Spleen (tissue), 11 donors: Measurements from ENCODE around the gene LGI2. TPM values are rescaled to one million over a fixed set of nuclear protein-coding genes. Genes with fewer than 3 reads are reported as not detected.

Experiments used
- DNase-seq: peaks from one replicate; pipeline ENCODE4 v3.0.0-alpha.2; 2020
- H3K27ac ChIP-seq, 8 donors: fragments of 200-600 bp; sonication (generic) in 7 of 8; 1 replicate in 4 of 8; 2 replicates in 4 of 8; pipeline versions ENCODE4 v1.5.0 to v1.8.0; 2016 to 2021; ENCODE audit warnings: inconsistent platforms in 4 of 8, mild to moderate bottlenecking in 4 of 8, moderate library complexity in 1 of 8
- H3K27me3 ChIP-seq, 7 donors: fragments of 200-600 bp; sonication (generic) in 6 of 7; replicated peaks in 1 of 7; 1 replicate in 4 of 7; 2 replicates in 3 of 7; pipeline versions ENCODE4 v1.5.0 to v1.8.0; 2016 to 2021; ENCODE audit warnings: inconsistent platforms in 3 of 7, mild to moderate bottlenecking in 1 of 7
- H3K36me3 ChIP-seq, 6 donors: fragments of 200-600 bp; sonication (generic) in 5 of 6; 1 replicate in 4 of 6; 2 replicates in 2 of 6; pipeline versions ENCODE4 v1.5.0 to v1.8.0; 2016 to 2021; ENCODE audit warnings: inconsistent platforms in 2 of 6
- H3K4me1 ChIP-seq, 6 donors: fragments of 200-600 bp; sonication (generic) in 5 of 6; 1 replicate in 3 of 6; 2 replicates in 3 of 6; pipeline versions ENCODE4 v1.5.0 to v1.8.0; 2016 to 2021; ENCODE audit warnings: inconsistent platforms in 3 of 6
- H3K4me3 ChIP-seq, 8 donors: fragments of 200-600 bp; sonication (generic) in 7 of 8; 1 replicate in 4 of 8; 2 replicates in 4 of 8; pipeline versions ENCODE4 v1.5.0 to v1.8.0; 2016 to 2021; ENCODE audit warnings: inconsistent platforms in 4 of 8, mild to moderate bottlenecking in 4 of 8, moderate library complexity in 2 of 8
- H3K9me3 ChIP-seq, 8 donors: fragments of 200-600 bp; sonication (generic) in 7 of 8; 1 replicate in 4 of 8; 2 replicates in 4 of 8; pipeline versions ENCODE4 v1.5.0 to v1.8.0; 2016 to 2021; ENCODE audit warnings: inconsistent platforms in 4 of 8
- POLR2A ChIP-seq, 3 donors: fragments of 450-650 bp; IDR thresholded peaks; one replicate each; pipeline ENCODE4 v1.5.1; 2017; ENCODE audit warnings: antibody characterized with exemption in 3 of 3, mild to moderate bottlenecking in 1 of 3
- POLR2AphosphoS5 ChIP-seq, 3 donors: sonication (generic); formaldehyde crosslinking; IDR thresholded peaks; one replicate each; pipeline ENCODE4 v1.5.1; 2017; ENCODE audit warnings: antibody characterized with exemption in 3 of 3
- WGBS, 5 donors: extraction: QIAGEN DNeasy Blood & Tissue Kit in 3 of 5; methylation state at CpG; one replicate each; pipeline versions ENCODE4 v1.1.5 to v1.1.7; 2013 to 2018; 5-methylcytosine and 5-hydroxymethylcytosine counted together
- intact Hi-C: fragments of 100-400 bp; cut with DNase I; formaldehyde crosslinking; loops from one replicate; pipeline ENCODE4 v1.15.0; 2023; ENCODE audit warnings: low total_unique reads
- polyA plus RNA-seq, 3 donors: library from polyadenylated mRNA; stranded (reverse); fragments of 200-250 nt; gene quantifications; one replicate each; pipeline ENCODE4 v1.2.1, GENCODE V29; 2013
- total RNA-seq, 7 donors: library from RNA; depleted of rRNA in 3 of 7; stranded (reverse); fragments of >200 nt in 3 of 7; fragmentation: NEBNext Ultra II Directional in 4 of 7; extraction: Animal tissue kit (Norgen Biotek cat#: 25700) in 4 of 7; gene quantifications; one replicate each; pipeline versions ENCODE4 v1.1.0 to v1.2.1, GENCODE V29; 2016 to 2021
- TF ChIP-seq, protein P1 (sequence below), 11 experiments: fragments of 200-600 bp in 7 of 11; fragments of 450-650 bp in 4 of 11; sonication (generic) in 4 of 11; IDR thresholded peaks in 8 of 11; conservative IDR thresholded peaks in 3 of 11; 1 replicate in 7 of 11; 2 replicates in 4 of 11; pipeline versions ENCODE4 v1.4.0 to v1.8.0; 2016 to 2021; ENCODE audit warnings: antibody characterized with exemption in 11 of 11, inconsistent platforms in 4 of 11, mild to moderate bottlenecking in 1 of 11
- donor health status: healthy with polysubstance abuse.
- donor health status: DM: no; HTN: no; CAD: no; lungs with moderate emphysema.
- donor health status: DM: no; HTN: no; CAD: no.
- donor health status: Bipolar disorder and iron deficiency.
- donor health status: healthy.
- donor health status: DM: no; HTN: no; CAD: no.
- donor health status: DM: yes; HTN: yes; CAD: no.

The LGI2 gene
- total and polyA plus RNA-seq, 10 donors: 0.17 to 2.7 (median 0.72) TPM

DNA sequence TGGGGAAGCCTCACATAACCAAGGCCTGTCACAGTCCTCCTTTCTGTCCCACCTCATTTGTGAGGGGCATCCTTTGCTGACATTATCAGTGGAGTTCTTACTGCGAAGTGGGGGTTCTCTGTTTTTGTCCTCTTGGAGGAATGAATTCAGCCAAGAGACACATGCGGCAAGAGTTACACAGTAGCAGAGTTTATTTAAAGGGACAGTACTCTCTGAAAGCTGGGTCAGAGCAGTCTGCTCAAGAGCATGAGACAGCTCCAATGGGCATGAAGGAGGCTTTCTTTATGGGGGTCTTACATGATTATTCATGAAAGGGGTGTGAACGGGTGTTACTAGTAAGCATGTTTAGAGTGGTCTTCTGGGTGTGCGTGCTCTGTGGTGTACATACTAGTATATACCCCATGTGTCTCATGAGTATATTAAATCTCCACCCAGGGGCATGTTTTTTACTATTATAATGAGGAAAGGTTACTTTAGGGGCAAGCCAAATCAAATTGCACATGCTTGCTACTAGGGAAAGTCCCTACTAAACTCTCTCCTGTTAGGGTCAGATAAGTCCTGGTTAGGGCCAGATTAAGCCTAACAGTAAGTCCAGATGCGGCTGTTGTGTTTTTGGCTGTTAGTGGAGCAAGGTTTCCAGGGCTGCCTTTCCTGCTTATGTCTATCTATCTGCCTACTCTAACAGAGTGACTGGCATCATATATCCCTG, 19.8 kb upstream of the LGI2 start:
- no peaks in the 10 kb centered on the region for H3K4me1 ChIP-seq
- no peak for DNase-seq
- TF ChIP-seq, protein P1, sequence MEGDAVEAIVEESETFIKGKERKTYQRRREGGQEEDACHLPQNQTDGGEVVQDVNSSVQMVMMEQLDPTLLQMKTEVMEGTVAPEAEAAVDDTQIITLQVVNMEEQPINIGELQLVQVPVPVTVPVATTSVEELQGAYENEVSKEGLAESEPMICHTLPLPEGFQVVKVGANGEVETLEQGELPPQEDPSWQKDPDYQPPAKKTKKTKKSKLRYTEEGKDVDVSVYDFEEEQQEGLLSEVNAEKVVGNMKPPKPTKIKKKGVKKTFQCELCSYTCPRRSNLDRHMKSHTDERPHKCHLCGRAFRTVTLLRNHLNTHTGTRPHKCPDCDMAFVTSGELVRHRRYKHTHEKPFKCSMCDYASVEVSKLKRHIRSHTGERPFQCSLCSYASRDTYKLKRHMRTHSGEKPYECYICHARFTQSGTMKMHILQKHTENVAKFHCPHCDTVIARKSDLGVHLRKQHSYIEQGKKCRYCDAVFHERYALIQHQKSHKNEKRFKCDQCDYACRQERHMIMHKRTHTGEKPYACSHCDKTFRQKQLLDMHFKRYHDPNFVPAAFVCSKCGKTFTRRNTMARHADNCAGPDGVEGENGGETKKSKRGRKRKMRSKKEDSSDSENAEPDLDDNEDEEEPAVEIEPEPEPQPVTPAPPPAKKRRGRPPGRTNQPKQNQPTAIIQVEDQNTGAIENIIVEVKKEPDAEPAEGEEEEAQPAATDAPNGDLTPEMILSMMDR (IDR thresholded peaks at IDR 0.05 in 8 of 11, conservative IDR thresholded peaks at IDR 0.05 in 3 of 11): no peak
- TF ChIP-seq POLR2A (IDR thresholded peaks at IDR 0.05): no peak
- no peak for TF ChIP-seq POLR2AphosphoS5 (IDR thresholded peaks at IDR 0.05)
- 88 to 94% (median 91%) methylated on average over 5 of the region's 5 CpGs for WGBS, 5 donors
- no peak overlapping the region for H3K27ac ChIP-seq
- H3K27me3 ChIP-seq: peaks cover 0 to 8% (median 0%) of the 10 kb centered on the region in 7 donors
- no peaks in the 10 kb centered on the region for H3K36me3 ChIP-seq
- H3K4me3 ChIP-seq: no peak overlapping the region
- H3K9me3 ChIP-seq: peaks cover 0 to 4% (median 0%) of the 10 kb centered on the region in 8 donors
- intact Hi-C loops: no loop called here

DNA sequence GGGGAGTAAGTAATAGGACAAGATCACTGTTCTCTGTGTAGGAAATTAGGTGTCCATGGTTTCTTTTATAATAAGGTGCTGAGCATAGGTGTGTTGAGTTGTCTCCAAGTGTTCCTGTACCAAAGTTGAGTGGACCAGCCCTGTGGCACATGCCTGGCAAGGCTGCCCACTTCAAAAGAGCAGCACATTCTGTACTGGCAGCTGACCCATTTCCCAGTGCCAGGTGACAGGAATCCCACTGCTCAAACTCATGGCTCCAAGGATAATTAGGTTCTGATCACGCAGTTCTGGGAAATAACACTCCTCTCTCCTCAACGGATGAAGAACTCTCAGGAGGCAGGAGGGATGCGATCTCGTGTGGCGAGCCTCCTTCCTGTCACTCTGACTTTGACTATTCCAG, 12.8 kb upstream of the LGI2 start:
- no peak for TF ChIP-seq POLR2A (IDR thresholded peaks at IDR 0.05)
- TF ChIP-seq, protein P1 (IDR thresholded peaks at IDR 0.05 in 8 of 11, conservative IDR thresholded peaks at IDR 0.05 in 3 of 11): no peak
- TF ChIP-seq POLR2AphosphoS5 (IDR thresholded peaks at IDR 0.05): no peak
- Histone ChIP-seq H3K27ac (no peak overlapping the region), H3K4me1 (no peaks in the 10 kb centered on the region), H3K36me3 (no peaks in the 10 kb centered on the region), H3K27me3 (peaks cover 0 to 20% (median 0%) of the 10 kb centered on the region in 7 donors), H3K9me3 (no peaks in the 10 kb centered on the region), H3K4me3 (no peak overlapping the region)
- intact Hi-C loops: no loop called here
- no peak for DNase-seq
- WGBS, 5 donors: 53 to 80% (median 62%) methylated on average over 5 of the region's 5 CpGs

DNA sequence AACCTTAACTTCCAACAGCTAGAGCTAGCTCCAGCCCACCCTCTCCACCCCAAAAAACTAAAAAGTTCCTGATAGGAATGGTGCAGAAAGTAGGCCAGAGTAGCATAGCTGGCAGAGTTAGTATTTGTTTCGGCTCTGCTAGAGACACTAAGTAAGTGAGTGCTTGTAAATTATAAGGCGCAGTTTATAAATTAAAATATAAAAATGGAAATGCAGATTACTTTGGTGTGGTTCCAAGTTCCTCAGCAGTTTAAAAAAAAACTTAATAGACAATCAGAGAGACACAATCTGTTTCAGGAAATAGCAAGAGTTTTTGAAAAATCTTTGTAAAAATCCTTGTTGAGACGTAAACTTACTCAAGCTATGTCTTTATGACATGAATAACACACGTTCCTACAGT, 2.8 kb upstream of the LGI2 start:
- no peaks in the 10 kb centered on the region for H3K36me3 ChIP-seq
- no peak overlapping the region for H3K27ac ChIP-seq
- TF ChIP-seq POLR2AphosphoS5 (IDR thresholded peaks at IDR 0.05) (no peak), POLR2A (IDR thresholded peaks at IDR 0.05) (no peak)
- TF ChIP-seq, protein P1 (IDR thresholded peaks at IDR 0.05 in 8 of 11, conservative IDR thresholded peaks at IDR 0.05 in 3 of 11): no peak
- intact Hi-C loops: no loop called here
- H3K9me3 ChIP-seq: peaks cover 0 to 5% (median 0%) of the 10 kb centered on the region in 8 donors
- 77 to 83% (median 80%) methylated on average over 4 of the region's 4 CpGs for WGBS, 5 donors
- no peak for DNase-seq
- H3K4me3 ChIP-seq: no peak overlapping the region
- peaks cover 0 to 17% (median 10%) of the 10 kb centered on the region in 6 donors for H3K4me1 ChIP-seq
- peaks cover 0 to 50% (median 30%) of the 10 kb centered on the region in 7 donors for H3K27me3 ChIP-seq

DNA sequence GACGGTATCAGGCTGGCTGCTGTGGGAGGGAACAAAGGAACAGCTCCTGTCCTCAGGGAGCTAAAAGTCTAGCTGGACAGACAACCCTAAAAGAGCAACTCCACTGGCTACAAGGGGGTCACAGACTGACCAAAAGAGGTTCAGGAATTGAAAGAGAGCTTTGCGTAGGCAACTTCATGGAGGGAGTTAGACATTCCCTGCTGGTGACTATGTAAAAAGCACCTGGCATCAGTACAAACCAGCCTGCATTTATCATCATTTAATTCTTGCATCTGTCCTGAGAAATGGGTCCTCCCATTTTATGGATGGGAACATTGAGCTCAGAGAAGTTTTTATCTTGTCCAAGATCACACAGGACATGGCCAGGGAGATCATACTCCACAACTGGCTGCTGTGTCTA, 1.4 kb upstream of the LGI2 start:
- intact Hi-C loops: no loop called here
- Histone ChIP-seq H3K4me1 (peaks cover 0 to 17% (median 10%) of the 10 kb centered on the region in 6 donors), H3K27me3 (peaks cover 0 to 63% (median 40%) of the 10 kb centered on the region in 7 donors), H3K27ac (no peak overlapping the region), H3K36me3 (no peaks in the 10 kb centered on the region), H3K4me3 (no peak overlapping the region), H3K9me3 (peaks cover 0 to 5% (median 0%) of the 10 kb centered on the region in 8 donors)
- WGBS, 5 donors: 87 to 92% (median 91%) methylated on average over 2 of the region's 2 CpGs
- no peak for DNase-seq
- TF ChIP-seq, protein P1 (IDR thresholded peaks at IDR 0.05 in 8 of 11, conservative IDR thresholded peaks at IDR 0.05 in 3 of 11): no peak
- TF ChIP-seq POLR2AphosphoS5 (IDR thresholded peaks at IDR 0.05) (no peak), POLR2A (IDR thresholded peaks at IDR 0.05) (no peak)
